Measurements from ENCODE around the gene CDH15.
"Not testable (repeated sequence)": the region's sequence is repeated elsewhere in the genome, so short reads cannot be mapped to it uniquely, and the experiment has no call there.

CDH15 gene

DNA sequence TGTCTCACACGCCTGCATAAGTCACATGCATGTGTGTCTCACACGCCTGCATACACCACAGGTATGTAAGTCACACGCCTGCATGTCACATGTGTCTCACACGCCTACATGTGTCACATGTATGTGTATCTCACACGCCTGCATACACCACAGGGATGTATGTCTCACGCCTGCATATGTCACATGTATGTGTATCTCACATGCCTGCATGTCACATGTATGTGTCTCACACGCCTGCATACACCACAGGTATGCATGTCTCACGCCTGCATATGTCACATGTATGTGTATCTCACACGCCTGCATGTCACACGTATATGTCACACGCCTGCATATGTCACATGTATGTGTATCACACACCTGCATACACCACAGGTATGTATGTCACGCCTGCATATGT, 13.8 kb upstream of the CDH15 start:
- DNase-seq: no peak

DNA sequence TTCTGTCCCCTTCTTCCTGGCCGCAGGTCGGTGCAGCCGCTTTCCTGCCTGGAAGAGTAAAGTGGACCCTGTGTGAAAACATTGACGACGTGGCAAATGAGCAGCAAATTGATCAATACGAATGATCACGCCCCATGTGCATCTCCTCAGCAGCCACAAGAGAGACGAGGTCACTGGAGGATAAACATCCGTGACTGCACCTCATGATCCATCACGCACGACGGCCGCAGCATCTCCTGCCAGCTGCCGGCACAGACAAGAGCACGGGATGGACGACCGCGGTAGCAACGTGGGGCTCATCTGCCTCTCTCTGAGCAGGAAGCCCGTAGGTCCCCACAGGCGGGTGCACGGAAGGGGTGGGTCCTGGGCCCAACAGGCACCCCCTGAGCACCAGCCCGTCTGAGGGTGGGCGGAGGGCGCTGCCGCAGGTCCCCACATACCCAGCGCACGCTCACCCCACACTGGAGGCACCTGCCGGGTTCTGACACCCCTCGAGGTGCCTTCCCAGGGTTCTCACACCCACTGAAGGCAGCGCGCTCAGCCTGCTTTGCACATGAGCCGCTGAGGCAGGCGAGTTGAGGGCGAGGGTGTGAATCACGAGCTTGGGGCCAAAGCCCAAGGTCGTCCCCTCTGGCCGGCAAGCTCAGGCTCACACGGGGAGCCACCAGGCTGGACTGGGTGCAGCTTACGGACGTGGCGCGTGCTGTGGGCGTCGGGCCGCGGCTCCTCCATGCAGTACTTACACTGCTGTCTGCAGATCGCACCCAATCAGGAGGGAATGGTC, 12.3 kb upstream of the CDH15 start:
- DNase-seq: no peak

DNA sequence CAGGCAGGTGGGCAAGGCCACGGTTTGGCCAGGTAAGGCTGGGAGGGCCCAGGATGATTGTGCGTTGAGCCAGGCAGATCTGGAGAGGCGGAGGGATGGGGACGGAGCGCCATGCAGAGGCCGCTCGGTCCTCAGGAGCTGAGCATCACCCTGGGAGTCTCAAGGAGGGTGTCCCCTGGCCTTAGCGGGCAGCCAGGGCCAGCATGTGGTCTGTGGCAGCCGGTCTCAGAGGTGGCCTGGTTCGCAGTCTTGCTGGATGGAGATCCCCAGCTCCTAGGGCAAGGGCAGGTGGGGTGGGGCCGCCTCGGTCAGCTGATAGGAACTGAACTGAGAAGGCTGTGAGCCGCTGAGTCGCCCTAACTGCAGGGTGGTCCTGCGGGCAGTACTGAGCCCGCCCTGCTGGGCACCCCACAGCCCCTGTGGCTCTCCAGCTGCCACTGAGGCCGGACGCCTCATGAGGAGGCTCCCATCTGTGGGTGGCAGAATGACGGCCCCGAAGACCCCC, 11.6 kb upstream of the CDH15 start:
- DNase-seq: no peak

DNA sequence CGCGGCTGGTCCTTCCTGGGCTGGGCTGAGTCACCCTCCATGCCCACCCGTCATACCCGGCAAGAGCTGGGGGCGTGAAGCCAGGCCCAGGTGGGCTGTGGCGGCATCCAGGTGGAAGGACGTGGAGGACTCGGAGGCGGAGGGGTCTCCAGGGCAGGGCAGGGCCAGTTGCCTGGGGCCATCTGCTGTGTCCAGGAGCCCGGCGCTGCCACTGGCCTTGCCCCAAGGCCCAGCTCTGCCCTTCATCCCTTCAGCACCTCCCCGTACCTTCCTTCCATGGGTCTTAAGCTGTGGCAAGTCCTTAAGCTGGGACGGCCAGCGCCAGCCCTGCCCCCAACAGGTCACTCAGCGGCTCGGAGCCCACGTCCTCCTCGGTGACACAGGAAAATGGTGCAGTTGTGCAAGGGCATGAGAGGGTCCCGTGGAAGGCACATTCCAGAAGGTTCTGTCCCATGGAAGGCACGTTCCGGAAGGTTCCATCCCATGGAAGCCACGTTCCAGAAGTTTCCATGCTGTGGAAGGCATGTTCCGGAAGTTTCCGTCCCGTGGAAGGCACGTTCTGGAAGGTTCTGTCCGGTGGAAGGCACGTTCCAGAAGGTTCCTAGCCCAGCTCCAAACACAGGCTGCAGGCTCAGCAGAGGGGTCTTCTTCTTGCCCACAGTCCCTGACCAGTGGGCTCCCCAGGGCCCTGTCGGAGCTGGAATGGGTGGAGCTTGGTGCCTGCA, 10.4 kb upstream of the CDH15 start:
- no peak for DNase-seq

DNA sequence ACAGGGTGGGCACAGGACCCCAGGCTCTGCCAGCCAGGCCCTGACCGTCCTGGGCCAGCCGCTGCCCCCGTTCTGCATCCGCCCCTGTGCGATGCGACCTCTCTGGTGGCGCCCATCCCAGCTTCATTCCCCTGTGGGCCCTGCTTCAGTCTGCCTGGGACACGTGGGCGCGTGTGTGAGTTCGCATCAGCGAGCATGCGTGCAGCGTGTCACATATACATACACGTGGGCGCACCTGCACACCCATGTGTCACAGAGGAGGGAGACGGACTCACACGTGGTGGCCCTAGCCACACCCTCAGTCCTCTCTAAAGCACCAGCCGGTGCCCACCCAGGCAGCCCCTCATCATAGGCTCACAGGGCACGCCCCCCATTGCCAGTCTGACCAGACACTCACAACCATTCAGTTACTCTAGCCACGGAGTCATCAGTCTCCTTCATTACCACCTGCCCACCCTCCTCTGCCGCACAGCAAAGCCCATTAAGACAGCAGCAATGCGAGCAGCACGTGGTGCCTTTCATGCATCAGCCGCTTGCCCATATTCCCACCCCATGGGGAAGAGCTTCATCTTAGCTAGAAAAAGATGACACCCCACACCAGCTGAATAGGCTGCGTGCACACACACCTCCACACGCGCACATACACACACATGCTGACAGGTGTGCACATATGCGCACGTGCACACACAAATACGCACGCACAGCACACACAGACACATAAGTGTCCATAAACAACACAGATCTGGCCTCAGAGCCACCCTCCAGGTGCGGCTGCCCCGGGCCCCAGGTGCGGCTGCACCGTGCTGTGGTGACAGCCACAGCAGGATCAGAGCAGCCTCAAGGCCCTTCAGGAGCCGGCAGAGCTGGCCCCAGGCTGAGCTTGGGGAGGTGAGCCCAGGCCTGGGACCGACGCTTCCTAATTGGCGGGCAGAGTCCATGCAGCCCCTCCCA, 9.5 kb upstream of the CDH15 start:
- no peak for DNase-seq

DNA sequence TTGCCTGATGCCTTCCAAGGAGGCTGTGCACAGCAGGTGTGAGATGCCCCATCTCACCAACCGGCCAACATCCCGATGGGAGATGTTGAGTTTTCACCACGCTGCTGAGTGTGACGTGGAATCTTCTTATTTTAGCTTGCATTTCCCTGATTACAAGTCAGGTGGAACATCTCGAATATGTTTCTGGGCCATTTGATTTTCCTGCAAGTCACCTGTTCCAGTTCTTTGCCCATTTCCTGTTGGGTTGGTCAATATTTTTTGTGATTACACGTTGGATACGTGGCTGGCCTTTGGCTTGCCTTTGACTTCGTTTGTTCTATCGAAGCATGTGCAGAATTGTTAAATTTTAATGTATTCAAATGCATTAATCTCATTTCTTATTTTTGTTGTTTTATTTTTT, 8.3 kb upstream of the CDH15 start:
- no peak for DNase-seq

DNA sequence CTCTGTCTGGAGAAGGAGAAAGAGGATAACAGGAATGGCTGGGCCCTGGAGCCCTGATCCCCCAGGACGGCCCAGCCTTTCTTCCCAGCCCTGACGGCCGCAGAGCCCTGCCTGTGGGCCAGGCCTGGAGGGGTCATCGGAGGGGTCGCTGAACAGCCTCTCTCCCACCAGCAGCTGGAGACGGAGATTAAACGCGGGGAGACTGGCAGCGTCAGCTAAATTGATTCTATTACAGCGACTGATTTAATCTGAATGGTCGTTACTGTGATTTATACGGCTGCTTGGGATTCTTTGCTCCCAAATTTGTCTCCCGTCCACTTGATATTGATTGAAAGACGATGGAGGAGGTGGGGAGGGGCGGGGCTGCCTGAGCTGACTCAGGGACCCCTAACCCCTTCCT, 7.1 kb upstream of the CDH15 start:
- DNase-seq: no peak

DNA sequence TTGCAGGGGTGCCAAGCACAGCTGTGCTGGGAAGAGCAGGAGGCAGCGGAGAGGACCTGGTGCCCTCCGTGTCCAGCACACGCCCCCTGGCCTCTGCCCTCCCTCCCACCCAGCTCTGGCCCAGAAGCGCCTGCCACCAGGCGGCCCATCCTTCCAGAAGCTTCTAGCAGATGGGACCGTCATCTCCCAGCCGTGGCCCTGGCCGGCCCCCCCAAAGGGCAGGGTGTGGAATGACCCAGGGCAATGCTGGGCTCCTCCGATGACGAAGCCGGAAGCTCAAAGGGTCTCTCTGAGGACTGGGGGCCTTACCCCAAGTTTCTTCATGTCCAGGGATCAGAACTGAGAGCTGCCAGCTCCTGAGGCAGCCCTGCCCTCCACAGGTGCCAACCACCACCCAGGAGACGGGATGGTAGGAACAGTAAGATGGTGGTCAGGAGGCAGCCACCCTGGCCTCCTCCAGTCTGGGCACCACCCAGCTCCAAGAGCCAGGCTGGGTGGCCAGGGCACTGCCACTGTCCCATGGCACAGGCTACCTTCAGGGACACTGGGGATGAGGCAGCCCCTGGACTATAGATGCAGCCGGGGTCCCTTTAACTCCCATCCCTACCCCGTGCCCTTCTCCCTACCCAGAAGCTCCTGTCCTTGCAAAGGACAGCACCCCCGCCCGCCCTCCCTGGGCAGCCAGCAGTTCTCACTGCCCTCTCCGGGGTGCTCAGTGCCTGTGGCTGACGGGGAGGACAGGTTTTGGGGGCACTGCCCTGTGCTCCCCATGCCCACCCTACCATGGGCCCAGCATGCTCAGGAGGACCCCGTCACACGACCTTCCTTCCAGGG, 6.5 kb upstream of the CDH15 start:
- no peak for DNase-seq

DNA sequence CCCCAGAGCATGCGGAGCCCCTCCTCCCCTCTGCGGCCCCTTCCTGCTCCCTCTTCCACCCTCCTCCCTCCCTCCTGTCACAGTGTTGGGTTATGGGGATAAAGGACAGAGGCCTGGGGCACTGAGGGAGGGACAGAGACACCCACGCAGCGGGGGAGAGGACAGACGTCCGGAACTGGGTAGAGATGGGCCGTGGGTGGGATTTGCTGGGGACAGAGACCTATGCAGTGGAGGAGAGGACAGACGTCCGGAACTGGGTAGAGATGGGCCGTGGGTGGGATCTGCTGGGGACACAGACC, 5.9 kb upstream of the CDH15 start:
- DNase-seq: not testable (repeated sequence)

DNA sequence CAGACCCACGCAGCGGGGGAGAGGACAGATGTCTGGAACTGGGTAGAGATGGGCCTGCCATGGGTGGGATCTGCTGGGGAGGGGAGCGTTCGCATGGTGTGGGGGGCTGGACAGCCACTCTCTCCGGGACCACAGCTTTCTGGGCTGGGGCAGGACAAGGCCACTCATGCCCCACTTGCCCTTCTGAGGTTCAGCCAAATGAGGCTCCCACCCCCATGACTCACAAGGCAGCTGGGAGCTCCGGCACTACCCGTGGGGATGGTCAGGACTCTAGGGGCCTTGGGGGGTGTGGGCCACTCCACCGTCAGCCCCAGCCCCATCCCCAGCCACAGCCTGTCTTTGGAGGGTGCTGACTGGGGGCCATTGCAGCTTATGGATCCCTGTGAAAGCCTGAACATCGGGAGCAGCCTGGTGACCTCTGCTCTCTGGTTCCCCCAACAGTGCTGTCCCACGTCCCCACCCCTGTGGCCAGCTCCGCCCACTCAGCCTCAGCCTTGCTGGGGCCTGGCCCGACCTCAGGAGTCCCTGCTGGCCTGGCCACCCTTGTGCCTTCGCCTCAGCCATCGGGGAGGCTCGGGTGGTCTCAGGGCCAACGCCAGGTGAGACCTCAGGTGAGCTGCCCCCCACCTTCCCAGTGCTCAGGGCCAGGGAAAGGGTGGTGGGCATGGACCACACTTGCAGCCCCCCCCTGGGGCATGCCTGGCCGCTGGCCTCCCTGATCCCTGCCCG, 4.7 kb upstream of the CDH15 start:
- no peak for DNase-seq

DNA sequence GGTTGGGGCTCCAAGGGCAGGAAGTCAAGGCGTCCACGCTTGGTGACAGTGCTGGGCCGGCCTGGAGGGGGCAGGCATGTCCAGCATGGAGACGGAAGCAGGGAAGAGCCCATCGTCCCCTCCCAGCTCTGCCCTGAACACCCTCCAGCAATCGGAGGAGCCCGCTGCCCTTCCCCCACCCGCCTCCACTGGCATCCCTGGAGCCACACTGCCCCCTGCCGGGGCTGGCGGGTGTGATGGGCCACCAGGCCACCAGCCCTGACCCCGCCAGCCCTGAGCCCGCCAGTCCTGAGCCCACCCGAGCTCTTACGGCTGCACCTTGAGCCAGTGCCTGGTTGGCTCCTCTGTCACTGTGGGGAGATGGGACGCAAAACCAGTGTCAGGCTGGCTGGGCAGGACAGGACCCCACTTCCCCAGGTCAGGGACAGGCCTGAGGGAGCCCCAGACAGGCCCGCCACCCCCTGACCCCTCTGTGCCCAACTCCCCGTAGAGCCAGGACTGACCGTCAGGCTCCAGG, 4.1 kb upstream of the CDH15 start:
- peak; percentile 46 for DNase-seq

DNA sequence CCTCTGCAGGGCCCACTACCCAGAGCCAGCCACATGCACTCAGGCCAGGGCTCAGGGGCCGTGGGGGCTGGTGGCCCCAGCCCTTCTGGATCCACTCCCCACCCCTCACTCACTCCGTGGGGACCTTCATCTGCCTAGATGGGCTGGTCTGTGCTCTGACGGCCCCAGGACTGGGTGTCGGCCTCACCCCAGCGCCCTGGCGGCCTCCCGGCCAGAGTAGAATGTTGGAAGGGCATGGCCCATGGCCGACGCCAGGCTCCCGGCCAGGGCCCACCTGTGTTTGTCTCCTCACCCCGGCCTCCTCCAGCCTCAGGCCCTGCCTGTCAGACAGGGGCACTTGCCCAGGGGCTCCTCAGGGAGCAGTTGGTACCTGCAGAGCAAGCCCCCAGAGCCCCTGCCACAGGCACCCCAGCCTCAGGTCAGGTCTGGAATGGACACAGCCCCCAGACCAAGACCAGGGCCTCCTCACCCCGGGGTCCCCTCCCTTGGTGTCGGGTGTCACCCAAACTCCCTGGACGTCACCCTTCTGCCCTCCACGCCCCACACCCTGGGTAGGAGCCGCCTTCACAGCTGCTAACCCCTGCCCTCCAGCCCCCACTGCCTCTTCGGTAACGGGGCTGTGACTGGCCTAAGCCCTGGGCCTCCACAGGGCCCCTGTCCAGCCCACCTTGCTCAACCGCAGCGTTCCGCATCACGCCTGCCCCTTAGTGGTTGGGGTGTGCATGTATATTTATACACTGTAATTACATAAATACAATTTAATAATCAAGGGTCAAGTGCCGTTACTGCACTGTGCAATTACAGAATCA, 3.0 kb upstream of the CDH15 start:
- DNase-seq: no peak

DNA sequence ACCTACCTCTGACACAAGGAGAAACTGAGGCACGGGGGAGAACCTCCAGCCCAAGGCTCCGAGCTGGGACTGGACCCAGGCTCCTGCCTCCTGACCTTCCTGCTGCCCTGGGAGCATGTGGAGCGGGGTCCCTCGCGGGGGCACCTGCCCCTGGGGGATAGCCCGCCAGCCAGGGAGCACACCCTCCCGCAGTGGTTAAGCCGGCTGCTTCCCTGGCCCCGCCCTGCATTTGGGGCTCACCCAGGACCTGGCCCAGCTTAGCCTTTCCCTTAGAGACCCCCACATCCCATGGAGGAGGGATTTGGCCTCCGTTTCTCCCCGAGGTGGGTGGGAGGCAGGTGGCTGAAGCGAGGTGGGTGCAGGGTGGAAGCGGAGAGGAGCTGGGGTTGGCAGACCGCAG, 1.8 kb upstream of the CDH15 start:
- no peak for DNase-seq

DNA sequence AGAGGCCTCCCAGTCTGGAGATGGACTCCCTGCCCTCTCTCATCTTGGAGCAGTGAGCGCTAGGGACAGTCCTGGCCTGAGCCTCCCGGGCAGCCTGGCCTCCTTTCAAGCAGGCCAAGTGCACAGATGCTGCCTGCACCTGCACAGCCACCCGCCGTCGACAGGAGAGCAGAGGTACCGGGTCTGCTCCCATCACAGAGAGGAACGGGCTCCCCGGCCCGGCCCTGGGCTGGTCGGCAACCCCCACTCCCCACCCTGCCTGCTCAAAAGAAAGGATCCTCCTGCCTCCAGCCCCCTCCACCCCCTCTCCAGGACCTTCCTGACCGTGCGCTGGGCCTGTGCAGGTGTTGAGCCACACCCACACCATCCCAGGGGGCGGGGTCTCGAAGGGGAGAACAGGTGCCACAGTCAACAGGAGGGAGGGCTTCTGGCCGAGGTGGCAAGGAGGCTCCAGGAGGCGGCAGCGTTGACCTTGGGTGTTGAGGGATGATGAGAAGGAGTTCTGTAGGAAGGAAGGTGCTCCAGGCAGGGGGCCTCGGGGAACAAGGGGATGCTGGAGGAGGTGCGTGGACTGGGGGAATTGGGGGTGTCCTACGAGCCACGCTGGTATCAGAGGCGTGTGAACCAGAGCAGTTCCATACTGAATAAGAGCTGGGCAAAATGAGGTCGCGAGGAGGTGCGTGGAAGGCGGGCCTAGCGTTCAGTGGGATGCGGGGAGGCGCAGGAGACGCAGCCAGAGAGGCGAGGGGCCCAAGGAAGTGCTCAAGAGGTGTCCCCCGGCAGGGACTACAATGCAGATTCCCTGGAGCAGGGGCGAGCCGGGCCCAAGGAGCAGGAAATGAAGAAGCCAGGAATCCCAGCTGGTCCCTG, 967 bp upstream of the CDH15 start:
- peak; percentile 53 for DNase-seq

DNA sequence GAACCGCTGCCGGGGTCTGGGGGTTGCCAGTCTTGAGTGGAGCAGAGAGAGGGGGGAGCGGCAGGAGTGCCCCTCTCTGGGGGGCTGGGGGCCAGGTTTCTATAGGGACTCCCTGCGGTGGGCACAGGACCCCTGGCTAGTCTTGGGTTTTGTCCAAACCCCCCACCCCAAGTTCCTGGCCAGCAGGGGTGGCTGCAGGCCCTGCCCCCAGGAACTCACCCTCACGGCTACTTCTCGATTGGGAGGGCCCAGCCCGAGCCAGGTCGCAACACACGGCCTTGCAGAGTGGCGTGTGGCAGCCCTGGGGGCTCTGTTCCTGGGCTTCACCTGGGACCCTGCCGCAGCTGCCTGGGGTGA, 601 bp downstream of the CDH15 start:
- no peak for DNase-seq

DNA sequence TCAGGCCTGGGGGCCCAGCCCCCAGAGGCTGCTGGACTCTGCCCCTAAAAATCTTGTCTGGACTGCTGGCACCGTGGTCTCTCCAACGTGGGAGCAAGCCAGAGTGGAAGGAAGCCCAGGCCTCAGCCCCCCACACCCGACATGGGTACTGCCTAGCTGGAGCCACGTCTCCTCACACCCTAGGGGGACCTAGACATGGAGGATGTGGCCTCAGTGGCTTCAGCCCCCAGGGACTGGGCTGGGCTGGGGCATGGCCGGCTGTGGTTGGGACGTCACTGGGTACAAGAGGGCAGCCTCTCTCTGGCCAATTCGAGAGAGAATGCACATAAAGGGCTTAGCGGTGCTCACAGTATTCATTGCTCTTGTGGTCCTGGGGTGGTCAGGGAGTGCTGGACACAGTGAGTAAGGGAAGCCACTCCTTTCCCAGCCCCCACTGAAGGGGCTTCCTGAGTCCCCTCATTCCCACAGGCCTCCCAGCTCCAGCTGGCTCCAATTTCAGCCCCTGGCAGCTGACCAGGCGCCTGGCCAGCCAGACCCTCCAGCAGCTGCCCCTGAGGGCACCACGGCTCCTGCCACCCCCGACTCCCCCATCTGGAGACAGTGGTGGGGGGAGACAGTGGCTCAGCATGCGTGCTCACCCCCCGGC, 1.1 kb downstream of the CDH15 start:
- DNase-seq: no peak

DNA sequence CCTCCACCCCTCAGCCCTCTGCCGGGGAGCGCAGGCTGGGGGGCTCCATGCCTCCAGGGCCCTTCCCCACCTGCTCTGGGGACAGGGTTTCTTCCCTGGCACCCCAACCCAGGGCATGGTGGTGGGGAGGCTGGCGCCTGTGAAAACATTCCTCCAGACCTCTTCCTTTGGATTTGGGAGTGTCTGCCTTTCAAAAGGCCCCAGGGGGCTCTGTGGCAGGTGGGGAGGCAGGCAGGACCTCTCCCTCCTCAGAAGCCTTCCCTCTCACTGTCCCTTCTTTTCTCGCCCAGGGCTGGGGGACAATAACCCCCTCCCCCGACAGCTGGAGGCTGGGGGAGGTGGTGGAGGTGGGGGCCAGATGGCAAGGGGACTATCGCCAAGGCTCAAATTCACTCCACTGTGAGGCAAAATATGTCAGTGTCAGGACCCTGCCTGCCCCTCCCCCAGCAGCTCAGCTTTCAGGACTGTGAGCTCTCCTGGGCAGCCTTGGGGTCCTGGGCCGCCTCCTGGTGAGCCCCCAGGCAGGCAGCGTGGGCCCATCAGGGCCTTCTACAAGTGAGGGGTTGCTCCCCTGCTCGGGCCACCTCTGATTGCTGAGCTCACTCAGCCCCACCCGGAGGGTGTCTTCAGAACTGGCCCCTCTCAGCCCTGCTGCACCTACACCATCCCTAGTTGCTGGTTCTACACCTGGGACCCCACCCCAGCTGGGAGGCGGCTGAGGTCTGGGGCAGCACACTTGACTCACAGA, 1.8 kb downstream of the CDH15 start:
- peak; percentile 66 for DNase-seq

DNA sequence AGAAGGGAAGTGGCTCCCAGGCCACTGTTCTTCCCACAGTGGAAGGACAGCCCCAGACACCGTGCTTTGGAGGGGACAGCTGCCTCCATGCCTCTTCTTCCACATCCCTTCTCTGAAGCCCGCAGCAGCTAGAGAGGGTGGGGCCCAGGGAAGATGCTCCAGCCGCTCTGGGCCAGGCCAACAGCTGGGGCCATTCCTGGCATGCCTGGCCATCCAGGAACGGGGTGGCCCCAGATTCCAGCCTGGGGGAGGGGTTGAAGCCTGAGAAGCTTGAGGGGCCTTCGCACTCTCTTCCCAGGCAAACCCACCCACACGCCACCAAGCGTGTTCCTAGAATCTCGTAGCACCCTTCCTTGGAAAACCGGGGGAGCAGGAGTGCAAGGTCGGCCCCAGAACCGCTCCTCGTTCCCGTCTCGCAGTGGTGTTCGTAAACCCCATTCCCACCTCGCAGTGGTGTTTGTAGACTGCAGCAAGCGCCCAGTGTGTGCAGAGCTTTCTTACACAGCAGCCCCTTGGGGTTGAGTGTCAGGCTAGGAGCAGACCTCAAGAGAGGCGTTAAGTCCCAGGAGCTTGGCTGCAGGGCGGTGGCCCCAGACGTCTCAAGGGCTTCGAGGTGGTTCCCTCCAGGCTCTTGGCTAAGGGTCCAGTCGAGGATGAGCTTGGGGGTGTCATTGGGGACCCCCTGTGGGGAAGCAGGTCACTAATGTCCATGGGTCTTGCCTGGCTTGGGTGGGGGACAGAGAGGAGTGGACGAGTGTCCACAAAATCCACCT, 2.7 kb downstream of the CDH15 start:
- DNase-seq: no peak
